Epithelial cell of prostate (primary cell): Measurements from ENCODE around the gene NPLOC4.

Experiments used
- DNase-seq: peaks from one replicate; pipeline ENCODE4 v3.0.0-alpha.2; 2011; ENCODE audit warnings: low read depth, low spot score
- H3K27ac ChIP-seq: fragments of 450-650 bp; 2 replicates; pipeline ENCODE4 v1.5.1; 2017; ENCODE audit warnings: mild to moderate bottlenecking

The NPLOC4 gene

GRCh38 chr17:81665205-81666091 is 28.5 kb upstream of the NPLOC4 start:
- peak overlapping the region; percentile 83 for H3K27ac ChIP-seq
- no peak for DNase-seq

GRCh38 chr17:81664051-81664470 is 27.1 kb upstream of the NPLOC4 start:
- H3K27ac ChIP-seq: no peak overlapping the region
- no peak for DNase-seq

GRCh38 chr17:81662002-81662401 is 25.1 kb upstream of the NPLOC4 start:
- no peak for DNase-seq

GRCh38 chr17:81660441-81660840 is 23.5 kb upstream of the NPLOC4 start:
- no peak for DNase-seq
- H3K27ac ChIP-seq: peak overlapping the region; percentile 52

More at GRCh38 chr17:81662002-81662401, 25.1 kb upstream of the NPLOC4 start:
- H3K27ac ChIP-seq: no peak overlapping the region

GRCh38 chr17:81659038-81659437 is 22.1 kb upstream of the NPLOC4 start:
- H3K27ac ChIP-seq: peak overlapping the region; percentile 52
- DNase-seq: no peak

GRCh38 chr17:81656835-81657234 is 19.9 kb upstream of the NPLOC4 start:
- no peak overlapping the region for H3K27ac ChIP-seq
- DNase-seq: no peak

- DNase-seq: no peak
- H3K27ac ChIP-seq: no peak within 1 kb of the TSS
These were observed 19.3 kb upstream of the NPLOC4 start, which contains the start of gene PDE6G for GRCh38 chr17:81656118-81656743. Gene PDE6G (minus strand): TSS chr17:81656542. CDS start chr17:81653305, 3,237 bp downstream.

GRCh38 chr17:81655378-81656117 is 18.6 kb upstream of the NPLOC4 start:
- H3K27ac ChIP-seq: no peak overlapping the region
- DNase-seq: no peak

GRCh38 chr17:81652906-81653771 is 16.2 kb upstream of the NPLOC4 start:
- H3K27ac ChIP-seq: no peak overlapping the region
- no peak for DNase-seq

GRCh38 chr17:81651692-81652091 is 14.8 kb upstream of the NPLOC4 start:
- no peak overlapping the region for H3K27ac ChIP-seq
- no peak for DNase-seq

GRCh38 chr17:81650951-81651350 is 14.0 kb upstream of the NPLOC4 start:
- no peak overlapping the region for H3K27ac ChIP-seq
- no peak for DNase-seq

GRCh38 chr17:81648707-81649085 is 11.8 kb upstream of the NPLOC4 start:
- DNase-seq: no peak

GRCh38 chr17:81648013-81648706 is 11.2 kb upstream of the NPLOC4 start:
- no peak for DNase-seq
- H3K27ac ChIP-seq: no peak overlapping the region

More at GRCh38 chr17:81648707-81649085, 11.8 kb upstream of the NPLOC4 start:
- no peak overlapping the region for H3K27ac ChIP-seq

- DNase-seq: no peak
- no peak overlapping the region for H3K27ac ChIP-seq
These were observed 10.7 kb upstream of the NPLOC4 start for GRCh38 chr17:81647640-81648012.

- H3K27ac ChIP-seq: no peak overlapping the region
- no peak for DNase-seq
These were observed 10.1 kb upstream of the NPLOC4 start for GRCh38 chr17:81646869-81647600.

GRCh38 chr17:81644976-81645952 is 8.4 kb upstream of the NPLOC4 start:
- no peak overlapping the region for H3K27ac ChIP-seq
- no peak for DNase-seq

- DNase-seq: no peak
- H3K27ac ChIP-seq: no peak overlapping the region
These were observed 7.6 kb upstream of the NPLOC4 start for GRCh38 chr17:81644496-81644895.
